T follicular helper cell (primary cell): Measurements from ENCODE around the gene MACROD1.
"Not testable (repeated sequence)": the region's sequence is repeated elsewhere in the genome, so short reads cannot be mapped to it uniquely, and the experiment has no call there.

Source experiments
- DNase-seq: peaks from one replicate; pipeline ENCODE4 v3.0.0-alpha.2; 2020; ENCODE audit warnings: low read depth

The MACROD1 gene

GRCh38 chr11:64185693-64186491 lies 20.0 kb upstream of the MACROD1 start, which contains the start of gene STIP1:
TSS of gene STIP1 (plus strand) at chr11:64186171. CDS start at chr11:64186262, 91 bp downstream.
- DNase-seq: peak; percentile 97

GRCh38 chr11:64185175-64185692 lies 19.3 kb upstream of the MACROD1 start:
- DNase-seq: no peak

GRCh38 chr11:64183890-64184289 lies 18.0 kb upstream of the MACROD1 start:
- no peak for DNase-seq

- no peak for DNase-seq
Measured at GRCh38 chr11:64181506-64182411, 15.8 kb upstream of the MACROD1 start.

DNA sequence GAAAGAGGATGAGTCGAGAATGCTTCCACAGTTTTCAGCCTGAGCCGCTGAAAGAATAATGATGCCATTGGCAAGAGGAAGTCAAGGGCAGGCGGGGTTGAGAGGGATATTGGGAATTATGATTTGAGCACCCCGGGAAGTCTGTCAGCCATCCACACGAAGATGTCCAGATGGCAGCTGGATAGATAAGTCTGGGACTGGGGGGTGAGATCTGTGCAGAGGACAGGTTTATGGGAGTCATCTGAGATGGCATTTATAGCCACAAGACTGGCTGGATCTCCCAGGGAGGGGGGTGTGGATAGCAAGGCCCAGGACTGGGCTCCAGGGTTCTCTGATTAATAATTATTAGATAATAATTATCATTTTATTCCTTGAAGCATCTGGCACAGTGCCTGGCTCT lies 15.0 kb upstream of the MACROD1 start:
- DNase-seq: no peak

GRCh38 chr11:64178951-64179639 lies 13.2 kb upstream of the MACROD1 start:
- no peak for DNase-seq

DNA sequence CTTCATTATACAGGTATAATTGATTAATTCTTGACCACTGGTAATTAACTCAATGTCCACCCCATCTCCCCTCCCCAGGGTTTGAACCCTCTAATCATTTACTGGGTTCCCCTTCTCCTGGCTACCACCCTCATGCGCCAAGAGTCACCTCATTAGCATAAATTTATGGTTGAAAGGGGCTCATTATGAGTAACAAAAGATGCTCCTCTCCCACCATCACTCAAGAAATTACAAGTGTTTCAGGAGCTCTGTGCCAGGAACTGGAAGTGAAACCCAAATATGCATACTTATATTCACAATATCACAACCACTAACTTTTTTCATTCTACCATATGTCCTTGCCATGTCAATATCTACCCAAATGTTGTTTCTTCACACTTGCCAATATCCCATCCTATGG lies 12.3 kb upstream of the MACROD1 start:
- no peak for DNase-seq

DNA sequence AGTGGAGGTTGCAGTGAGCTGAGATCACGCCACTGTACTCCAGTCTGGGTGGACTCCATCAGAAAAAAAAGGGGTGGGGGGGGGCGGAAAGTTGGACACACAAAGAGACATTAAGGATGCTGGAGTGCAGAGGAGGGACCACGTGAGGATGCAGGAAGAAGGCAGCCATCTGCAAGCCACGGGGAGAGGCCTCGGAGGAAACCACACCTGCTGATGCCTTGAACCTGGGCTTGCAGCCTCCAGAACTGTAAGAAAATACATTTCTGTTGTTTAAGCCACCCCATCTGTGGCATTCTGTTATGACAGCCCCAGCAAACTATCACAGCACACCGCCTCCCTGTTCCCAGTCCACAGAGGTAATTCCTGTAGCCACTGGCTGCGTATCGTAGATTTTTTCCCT lies 10.8 kb upstream of the MACROD1 start:
- DNase-seq: no peak

DNA sequence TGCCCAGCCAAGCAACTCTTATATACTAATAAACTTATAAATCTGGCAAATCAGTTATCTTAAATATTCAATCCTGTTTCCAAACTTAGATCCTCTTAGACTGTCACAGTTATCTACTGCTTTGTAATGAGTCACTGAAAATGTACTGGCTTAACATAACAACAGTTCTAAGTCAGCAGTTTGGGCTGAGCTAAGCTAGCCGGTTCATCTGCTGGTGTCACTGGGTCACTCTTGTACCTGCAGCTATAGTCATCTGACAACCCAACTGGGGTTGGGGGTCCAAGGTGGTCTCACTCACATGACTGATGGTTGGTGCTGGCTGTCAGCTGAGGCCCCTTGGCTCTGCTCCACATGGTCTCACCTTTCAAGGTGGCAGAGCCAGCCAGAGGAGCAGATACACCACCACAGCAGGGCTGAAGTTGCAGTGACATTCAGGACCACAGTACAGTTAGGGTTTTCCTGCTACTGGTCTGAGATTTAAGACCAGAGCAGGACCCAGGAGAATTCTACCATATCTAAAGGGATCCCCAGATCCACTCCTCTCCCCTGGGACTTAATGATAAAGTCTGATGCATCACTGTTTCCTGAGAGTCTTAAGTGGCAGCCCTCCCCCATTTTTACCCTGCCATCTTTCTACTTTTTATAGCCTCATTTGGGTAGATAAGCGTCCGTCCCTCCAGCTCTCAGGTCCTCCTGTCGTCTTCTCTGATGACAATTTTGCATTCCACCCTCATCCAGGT lies 7.9 kb upstream of the MACROD1 start:
- no peak for DNase-seq

DNA sequence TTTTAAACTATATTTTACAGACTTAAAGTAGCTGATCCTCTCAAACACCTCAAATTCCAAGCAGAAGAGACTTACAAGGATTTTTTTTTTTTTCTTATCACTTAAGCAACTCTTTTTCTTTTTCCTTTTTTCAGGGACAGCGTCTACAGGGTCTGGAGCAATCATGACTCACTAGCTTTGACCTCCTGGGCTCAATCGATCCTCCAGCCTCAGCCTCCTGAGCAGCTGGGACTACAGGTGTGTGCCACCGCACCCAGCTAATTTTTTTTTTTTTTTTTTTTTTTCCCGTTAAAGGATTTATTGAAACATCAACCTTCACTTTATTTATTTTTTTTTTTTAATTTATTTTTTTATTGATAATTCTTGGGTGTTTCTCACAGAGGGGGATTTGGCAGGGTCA lies 4.5 kb upstream of the MACROD1 start:
- no peak for DNase-seq

- no peak for DNase-seq
Measured at GRCh38 chr11:64165481-64165841, 452 bp downstream of the MACROD1 start.

DNA sequence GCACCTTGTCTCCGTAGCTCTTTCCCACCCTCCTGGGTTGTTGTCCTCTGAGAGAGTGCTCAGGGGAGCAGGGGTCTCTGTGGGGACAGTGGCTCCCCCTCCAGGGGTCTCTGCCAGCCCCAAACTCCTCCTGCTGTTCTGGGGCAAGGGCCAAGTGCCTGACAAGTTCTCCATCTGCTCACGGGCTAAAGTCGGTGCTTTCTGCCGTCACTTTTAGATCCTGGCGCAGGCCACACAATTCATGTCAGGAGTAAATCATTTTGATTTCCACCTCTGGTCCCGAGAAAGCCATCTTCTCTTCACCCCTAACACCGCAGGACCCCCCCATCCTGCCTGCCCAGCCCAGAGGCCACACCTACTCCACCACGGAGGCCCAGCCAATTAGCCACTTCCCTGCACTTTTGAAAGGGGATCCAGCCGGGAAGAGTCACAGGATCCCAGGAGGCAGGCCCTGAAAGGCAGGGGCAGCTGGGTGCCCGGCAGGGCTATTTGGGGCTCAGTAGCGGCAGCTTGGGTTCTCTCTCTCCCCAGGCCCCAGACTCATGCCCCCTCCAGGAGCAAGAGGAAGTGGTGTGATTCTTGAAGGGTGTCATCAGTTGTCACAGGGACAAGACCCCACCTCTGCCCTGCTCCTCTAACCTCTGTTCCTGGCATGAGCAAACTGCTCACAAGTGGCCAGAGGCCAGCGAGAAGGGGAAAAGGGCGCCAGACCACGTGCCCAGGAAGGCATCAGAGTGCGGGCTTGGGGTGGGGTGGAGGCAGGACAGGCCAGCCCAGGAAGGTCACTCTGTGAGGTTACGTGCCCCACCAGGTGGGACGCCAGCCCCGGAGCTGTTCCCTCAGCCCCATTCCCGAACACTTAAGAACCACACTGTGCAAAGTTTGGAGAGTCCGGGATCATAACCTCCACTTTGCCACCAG lies 1.3 kb downstream of the MACROD1 start:
- no peak for DNase-seq

DNA sequence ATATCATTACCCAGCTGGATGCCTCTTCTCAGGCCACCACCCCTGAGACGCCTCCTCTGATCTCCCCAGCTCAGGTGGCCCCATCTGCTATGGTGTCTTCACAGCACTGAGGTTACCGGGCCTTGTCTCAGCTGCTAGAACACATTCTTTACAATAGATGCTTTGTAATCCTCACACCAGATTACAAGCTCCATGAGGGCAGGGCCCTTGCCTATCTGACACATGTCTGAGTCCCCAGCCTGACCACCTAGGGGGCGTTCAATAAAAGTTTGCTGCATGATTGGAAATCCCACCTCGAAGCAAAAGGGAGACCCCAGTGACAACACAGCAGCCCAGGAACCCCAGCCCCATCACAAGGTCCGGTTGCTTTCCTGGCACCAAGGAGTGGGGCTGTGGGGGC lies 2.0 kb downstream of the MACROD1 start:
- DNase-seq: no peak

- DNase-seq: not testable (repeated sequence)
Measured at GRCh38 chr11:64162769-64163168, 3.1 kb downstream of the MACROD1 start.

GRCh38 chr11:64161037-64161436 lies 4.9 kb downstream of the MACROD1 start:
- no peak for DNase-seq

GRCh38 chr11:64157631-64158394 lies 8.1 kb downstream of the MACROD1 start:
- DNase-seq: no peak

DNA sequence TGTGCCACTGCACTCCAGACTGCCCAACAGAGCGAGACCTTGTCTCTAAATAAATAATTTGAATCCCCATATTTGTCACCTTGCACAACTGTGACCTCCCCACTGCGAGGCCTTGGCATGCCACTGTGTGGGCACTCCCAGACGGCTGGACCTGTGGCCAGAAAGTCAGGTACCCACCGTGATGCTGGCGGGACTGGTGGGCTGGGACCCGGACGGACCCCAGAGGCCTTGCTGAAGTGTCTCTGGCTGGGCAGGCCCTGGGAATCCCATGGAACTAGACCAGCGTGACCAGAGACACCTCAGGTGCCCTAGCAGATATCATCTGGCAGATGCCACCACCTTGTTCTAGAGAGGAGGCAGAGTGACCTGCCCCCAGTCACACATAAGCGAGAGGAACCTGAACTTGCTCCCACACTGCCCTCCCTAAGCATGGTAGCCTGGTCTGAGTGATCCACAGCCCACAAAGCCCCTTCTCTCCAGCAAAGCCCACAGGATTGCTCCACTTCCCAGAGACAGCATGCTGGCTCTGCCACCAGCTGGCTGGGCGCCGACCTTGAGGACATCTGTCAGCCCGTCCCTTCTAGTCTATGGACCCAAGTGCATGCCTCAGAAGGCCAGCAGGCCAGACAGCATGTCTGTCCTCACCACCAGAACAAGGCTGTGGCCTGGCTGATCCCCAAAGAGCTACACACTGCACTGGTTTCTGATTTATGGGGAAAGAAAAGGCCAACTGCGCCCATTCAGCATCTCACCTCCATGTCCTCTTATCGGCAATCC lies 9.5 kb downstream of the MACROD1 start:
- DNase-seq: no peak

GRCh38 chr11:64153812-64154211 lies 12.1 kb downstream of the MACROD1 start:
- DNase-seq: no peak
